Measurements from ENCODE around the gene USP4.

The USP4 gene

DNA sequence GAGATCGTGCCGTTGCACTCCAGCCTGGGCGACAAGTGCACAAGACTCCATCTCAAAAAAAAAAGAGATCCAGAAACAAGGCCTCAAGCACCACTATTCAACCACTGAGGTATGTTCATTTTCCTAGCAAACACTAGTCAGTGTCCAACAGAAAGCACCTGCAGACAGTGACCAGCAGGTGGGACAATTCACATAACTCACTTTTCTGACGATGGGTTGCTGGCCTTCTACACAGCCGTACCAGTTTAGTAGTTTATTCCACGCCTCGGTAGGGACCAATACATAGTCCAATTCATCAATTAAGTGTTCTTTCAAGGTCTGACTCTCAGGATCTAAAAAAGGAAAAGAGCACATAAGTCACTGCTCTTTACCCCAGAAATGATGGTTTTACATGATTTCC lies 12.4 kb downstream of the USP4 start:
- no peak overlapping the region for H3K4me3 ChIP-seq (ENCODE audit: low read depth, low read length)
- TF ChIP-seq, protein P1, sequence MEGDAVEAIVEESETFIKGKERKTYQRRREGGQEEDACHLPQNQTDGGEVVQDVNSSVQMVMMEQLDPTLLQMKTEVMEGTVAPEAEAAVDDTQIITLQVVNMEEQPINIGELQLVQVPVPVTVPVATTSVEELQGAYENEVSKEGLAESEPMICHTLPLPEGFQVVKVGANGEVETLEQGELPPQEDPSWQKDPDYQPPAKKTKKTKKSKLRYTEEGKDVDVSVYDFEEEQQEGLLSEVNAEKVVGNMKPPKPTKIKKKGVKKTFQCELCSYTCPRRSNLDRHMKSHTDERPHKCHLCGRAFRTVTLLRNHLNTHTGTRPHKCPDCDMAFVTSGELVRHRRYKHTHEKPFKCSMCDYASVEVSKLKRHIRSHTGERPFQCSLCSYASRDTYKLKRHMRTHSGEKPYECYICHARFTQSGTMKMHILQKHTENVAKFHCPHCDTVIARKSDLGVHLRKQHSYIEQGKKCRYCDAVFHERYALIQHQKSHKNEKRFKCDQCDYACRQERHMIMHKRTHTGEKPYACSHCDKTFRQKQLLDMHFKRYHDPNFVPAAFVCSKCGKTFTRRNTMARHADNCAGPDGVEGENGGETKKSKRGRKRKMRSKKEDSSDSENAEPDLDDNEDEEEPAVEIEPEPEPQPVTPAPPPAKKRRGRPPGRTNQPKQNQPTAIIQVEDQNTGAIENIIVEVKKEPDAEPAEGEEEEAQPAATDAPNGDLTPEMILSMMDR (IDR thresholded peaks at IDR 0.05; ENCODE audit: low read depth, low read length): no peak

DNA sequence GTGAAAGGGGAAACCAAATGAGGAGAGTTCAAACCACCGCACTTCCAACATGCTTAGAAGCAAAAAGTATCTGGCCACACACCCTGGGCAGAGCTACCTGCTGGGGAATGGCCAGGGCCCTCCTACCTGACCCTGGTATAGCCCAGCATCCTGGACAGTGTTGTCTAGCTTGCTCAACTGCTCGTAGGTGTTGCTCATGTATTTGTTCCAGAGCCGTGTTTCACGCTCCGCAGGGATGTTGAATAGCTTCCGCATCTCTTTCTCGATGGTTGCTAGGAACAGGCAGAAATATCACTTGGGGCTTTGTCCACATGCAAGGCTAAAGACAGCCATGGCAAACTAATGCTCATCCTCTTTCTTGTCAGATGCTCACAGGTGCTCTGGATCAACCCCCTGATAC lies 15.1 kb downstream of the USP4 start:
- TF ChIP-seq, protein P1 (IDR thresholded peaks at IDR 0.05; ENCODE audit: low read depth, low read length): no peak
- H3K4me3 ChIP-seq (ENCODE audit: low read depth, low read length): no peak overlapping the region

DNA sequence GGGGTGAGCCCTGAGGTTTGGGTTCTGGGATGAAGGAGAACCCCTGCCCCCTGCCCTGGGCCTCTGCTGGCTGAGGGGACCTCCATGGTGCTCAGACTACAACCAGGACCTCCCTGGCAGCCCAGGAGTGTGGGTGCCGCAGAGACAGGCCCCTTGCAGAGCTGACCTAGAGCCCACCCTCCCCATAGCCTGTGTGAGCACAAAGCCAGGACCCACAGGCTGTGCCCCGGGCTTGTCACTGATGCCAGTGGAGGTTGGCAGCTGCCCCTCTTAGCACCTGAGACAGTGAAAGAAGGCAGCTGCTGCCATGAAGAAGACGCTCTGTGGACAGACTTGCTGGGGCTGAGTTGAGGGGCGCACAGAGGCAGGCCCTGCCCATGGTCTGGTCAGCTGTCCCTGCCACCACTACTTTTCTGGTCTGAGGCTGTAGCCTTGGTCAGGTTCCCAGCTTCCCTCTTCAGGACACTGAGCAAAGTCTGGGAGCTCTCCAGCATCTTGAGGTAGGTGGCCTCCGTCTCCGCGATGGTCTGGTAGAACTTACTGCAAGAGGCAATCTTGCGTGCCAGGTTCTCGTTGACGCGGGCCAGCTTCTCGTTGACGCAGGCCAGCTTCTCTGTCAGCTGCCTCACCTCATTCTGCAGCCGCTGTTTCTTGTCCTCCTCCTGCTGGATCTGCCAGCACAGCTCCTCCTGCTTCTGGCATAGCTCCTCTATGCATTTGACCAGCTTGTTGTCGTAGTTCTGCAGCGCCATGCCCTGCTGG lies 23.0 kb downstream of the USP4 start:
- TF ChIP-seq, protein P1 (IDR thresholded peaks at IDR 0.05; ENCODE audit: low read depth, low read length): no peak
- H3K4me3 ChIP-seq (ENCODE audit: low read depth, low read length): no peak overlapping the region

DNA sequence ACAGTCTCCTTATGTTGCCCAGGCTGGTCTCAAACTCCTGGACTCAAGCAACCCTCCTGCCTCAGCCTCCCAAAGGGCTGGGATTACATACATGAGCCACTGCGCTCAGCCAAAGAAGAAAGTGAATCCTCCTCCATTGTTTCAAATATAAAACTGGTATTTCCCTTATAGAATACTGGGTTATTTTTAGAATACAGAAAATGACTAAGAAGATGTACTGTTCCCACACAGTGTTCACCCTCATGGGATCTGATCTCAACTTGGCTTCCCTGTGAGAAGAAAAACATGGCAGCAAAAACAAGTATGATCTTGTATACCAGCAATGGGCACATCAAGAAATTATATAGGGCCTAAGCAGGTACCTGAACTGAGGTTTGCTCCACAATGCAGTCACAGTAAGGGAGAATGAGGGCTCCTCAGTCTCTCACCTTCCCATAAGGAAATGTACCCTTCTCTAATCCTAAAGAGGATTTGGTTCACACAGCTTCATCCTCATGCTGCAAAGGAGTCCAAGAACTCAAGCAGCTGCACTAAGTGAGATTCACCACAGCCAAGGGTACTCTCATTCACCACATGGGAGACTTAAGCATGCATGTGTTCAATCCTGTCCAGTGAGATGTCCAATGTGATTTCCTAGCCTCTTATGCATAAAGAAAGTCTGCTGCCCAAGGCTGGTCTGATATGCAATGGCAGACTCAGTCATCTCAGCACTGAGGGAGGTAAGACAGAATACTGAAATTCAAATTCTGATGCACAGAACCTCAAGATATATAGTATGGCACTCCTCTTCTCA lies 25.8 kb downstream of the USP4 start:
- TF ChIP-seq, protein P1 (IDR thresholded peaks at IDR 0.05; ENCODE audit: low read depth, low read length): no peak
- H3K4me3 ChIP-seq (ENCODE audit: low read depth, low read length): no peak overlapping the region

DNA sequence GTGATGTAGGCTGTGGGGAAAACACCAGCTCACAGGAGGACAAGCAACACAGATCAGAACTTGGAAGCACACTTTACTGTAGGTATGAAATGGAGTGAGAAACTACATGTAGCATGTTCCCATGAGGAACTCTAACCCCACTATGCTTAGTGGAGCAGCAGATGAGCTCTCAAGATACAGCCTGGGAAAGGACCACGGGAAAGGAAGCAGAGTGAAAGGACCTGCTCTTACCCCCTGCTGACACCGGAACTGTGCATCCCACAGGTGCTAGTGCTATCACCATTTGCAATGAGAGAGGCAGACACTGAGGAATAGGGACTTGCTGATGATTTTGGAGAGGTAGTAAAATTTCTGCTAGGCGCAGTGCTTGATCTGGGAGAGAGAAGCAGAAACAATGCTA lies 28.6 kb downstream of the USP4 start:
- TF ChIP-seq, protein P1 (IDR thresholded peaks at IDR 0.05; ENCODE audit: low read depth, low read length): no peak
- no peak overlapping the region for H3K4me3 ChIP-seq (ENCODE audit: low read depth, low read length)

DNA sequence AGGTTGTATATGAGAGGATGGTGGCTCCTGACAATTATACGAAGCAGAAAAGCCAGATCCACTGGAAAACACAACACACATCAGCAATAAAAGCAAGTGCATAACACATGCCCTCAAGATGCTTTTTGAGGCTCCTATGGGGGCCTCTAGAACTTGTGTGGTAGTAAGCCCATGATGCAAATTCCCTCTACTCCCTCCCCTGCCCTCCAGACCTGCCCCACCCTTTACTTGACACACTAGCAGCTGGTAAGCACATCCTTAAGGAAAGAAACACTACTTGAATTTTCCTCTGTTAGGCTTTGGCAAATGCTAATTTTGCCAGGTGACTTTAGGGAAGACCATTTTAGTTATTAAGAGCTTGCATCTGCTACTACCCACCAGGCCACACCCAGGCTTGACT lies 29.2 kb downstream of the USP4 start:
- TF ChIP-seq, protein P1 (IDR thresholded peaks at IDR 0.05; ENCODE audit: low read depth, low read length): no peak
- H3K4me3 ChIP-seq (ENCODE audit: low read depth, low read length): no peak overlapping the region

DNA sequence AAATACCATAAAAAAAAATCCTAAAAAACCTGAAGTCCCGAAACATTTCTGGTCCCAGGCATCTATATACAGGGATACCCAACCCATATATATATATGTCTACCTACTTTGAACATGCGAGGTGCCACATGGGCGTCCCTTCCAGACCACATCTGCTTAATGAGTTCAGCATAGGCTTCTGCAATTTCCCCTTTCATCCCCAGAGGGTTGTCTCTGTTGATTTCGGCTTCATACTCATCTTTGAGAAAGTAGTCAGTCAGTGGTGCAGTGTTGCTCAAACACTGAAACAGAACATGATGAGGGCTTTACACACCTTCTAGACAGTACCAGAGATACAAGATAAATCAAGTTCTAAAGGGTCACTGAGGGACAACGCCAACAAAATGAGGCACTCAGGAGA lies 34.2 kb downstream of the USP4 start:
- TF ChIP-seq, protein P1 (IDR thresholded peaks at IDR 0.05; ENCODE audit: low read depth, low read length): no peak
- H3K4me3 ChIP-seq (ENCODE audit: low read depth, low read length): no peak overlapping the region

All from WI38 (cell line).